Right ventricle myocardium superior (tissue), 1 donor: ENCODE measurements around the gene MEI1. TPM values are rescaled to one million over a fixed set of nuclear protein-coding genes. Genes with fewer than 3 reads are reported as not detected.
A peak's percentile ranks its signal among the peaks of the same experiment; 100 is the strongest.

Experiments
- ATAC-seq: fragments of 200-7000 bp; cut with Tn5 transposase; one replicate; pipeline ENCODE4 v1.9.1; 2020; ENCODE audit warnings: mild to moderate bottlenecking; ENCODE audit not compliant: poor library complexity
- DNase-seq: peaks from one replicate; pipeline ENCODE4 v3.0.0-alpha.2; 2020
- intact Hi-C: fragments of 100-400 bp; cut with DNase I; formaldehyde crosslinking; loops from one replicate; pipeline ENCODE4 v1.11.2; 2022
- total RNA-seq: library from RNA; stranded (reverse); fragmentation: NEBNext Ultra II Directional; extraction: Animal tissue kit (Norgen Biotek cat#: 25700); gene quantifications from one replicate; pipeline ENCODE4 v1.2.1, GENCODE V29; 2021
- donor health status: DM: no; HTN: yes; CAD: no; lungs with severe emphysema.

Gene MEI1
- total RNA-seq, 1 donor from 2014 or later, result not detected

GRCh38 chr22:41846268-41846987 is 147.1 kb downstream of the MEI1 start:
- ATAC-seq (no peak), DNase-seq (no peak)
- intact Hi-C loops, result no loop called here

GRCh38 chr22:41847300-41847699 is 148.0 kb downstream of the MEI1 start:
- ATAC-seq (no peak), DNase-seq (no peak)
- intact Hi-C loops, result no loop called here

- DNase-seq, result peak; percentile 64
- intact Hi-C loops, result no loop called here
- ATAC-seq, result peak; percentile 46
Observed at GRCh38 chr22:41848468-41848867, 149.2 kb downstream of the MEI1 start.

Other genes with a start within 250 kb of the MEI1 start
- 26.4 TPM for gene PHF5A, start 230.8 kb upstream of the MEI1 start, total RNA-seq
- gene ACO2, start 230.4 kb upstream of the MEI1 start, total RNA-seq, result 835 TPM
- gene POLR3H, start 155.0 kb upstream of the MEI1 start, total RNA-seq, result 18.3 TPM
- gene CSDC2, start 138.5 kb upstream of the MEI1 start, total RNA-seq, result 252 TPM
- gene PMM1, start 109.7 kb upstream of the MEI1 start, total RNA-seq, result 13.9 TPM
- 38.4 TPM for gene DESI1, start 78.5 kb upstream of the MEI1 start, total RNA-seq
- gene XRCC6, start 78.2 kb upstream of the MEI1 start, total RNA-seq, result 143 TPM
- gene SNU13, start 10.6 kb upstream of the MEI1 start, total RNA-seq, result 193 TPM
- 4.0 TPM for gene CCDC134, start 101.2 kb downstream of the MEI1 start, total RNA-seq
- gene SREBF2, start 133.6 kb downstream of the MEI1 start, total RNA-seq, result 75.2 TPM
- 6.4 TPM for gene SHISA8, start 215.6 kb downstream of the MEI1 start, total RNA-seq
- 1.2 TPM for gene TNFRSF13C, start 227.3 kb downstream of the MEI1 start, total RNA-seq
- gene CENPM, start 247.6 kb downstream of the MEI1 start, total RNA-seq, result 0.59 TPM